OCI-LY3 (cell line): ENCODE data around the gene TREH.
A peak's percentile ranks its signal among the peaks of the same experiment; 100 is the strongest.

Experiments used
- H2AFZ ChIP-seq: fragments of 200-600, 300-600 bp; shearing (Covaris generic); 2 replicates; pipeline ENCODE4 v1.6.0; 2014; ENCODE audit warnings: antibody characterized with exemption, low read depth, low read length
- H3K27ac ChIP-seq: fragments of 200-600, 300-600 bp; sonication (generic); 2 replicates; pipeline ENCODE4 v1.5.1; 2014; ENCODE audit warnings: mild to moderate bottlenecking, low read length, moderate library complexity, mixed read lengths
- H3K27me3 ChIP-seq: fragments of 200-600, 300-600 bp; sonication (generic); 2 replicates; pipeline ENCODE4 v1.6.1; 2014; ENCODE audit warnings: low read depth, low read length, mixed read lengths
- H3K36me3 ChIP-seq: fragments of 200-600, 300-600 bp; sonication (generic); replicated peaks from 2 replicates; pipeline ENCODE3; 2014; ENCODE audit warnings: low read depth, low read length, mixed read lengths
- H3K4me1 ChIP-seq: fragments of 300-600, 200-600 bp; sonication (generic); 2 replicates; pipeline ENCODE4 v1.6.1; 2014; ENCODE audit warnings: low read length, mixed read lengths
- H3K4me2 ChIP-seq: fragments of 200-600, 300-600 bp; sonication (generic); 2 replicates; pipeline ENCODE4 v1.6.1; 2014; ENCODE audit warnings: low read length, mixed read lengths
- H3K4me3 ChIP-seq: fragments of 300-600, 200-600 bp; sonication (generic); 2 replicates; pipeline ENCODE4 v1.5.1; 2014; ENCODE audit warnings: antibody characterized with exemption, mild to moderate bottlenecking, low read length, moderate library complexity
- H3K79me2 ChIP-seq: fragments of 300-600, 200-600 bp; shearing (Covaris generic); 2 replicates; pipeline ENCODE4 v1.6.1; 2014; ENCODE audit warnings: mild to moderate bottlenecking, low read length, mixed read lengths
- H3K9ac ChIP-seq: fragments of 300-600, 200-600 bp; shearing (Covaris generic); 2 replicates; pipeline ENCODE4 v1.6.0; 2014; ENCODE audit warnings: mild to moderate bottlenecking, low read length, moderate library complexity
- H3K9me3 ChIP-seq: fragments of 200-600, 300-600 bp; shearing (Covaris generic); 2 replicates; pipeline ENCODE4 v1.6.1; 2014; ENCODE audit warnings: low read length, mixed read lengths; ENCODE audit not compliant: insufficient read depth
- H4K20me1 ChIP-seq: fragments of 200-600, 300-600 bp; sonication (generic); 2 replicates; pipeline ENCODE4 v1.6.1; 2016; ENCODE audit warnings: low read length, mixed read lengths; ENCODE audit not compliant: insufficient read depth
- EZH2phosphoT487 ChIP-seq: fragments of 200-600 bp; shearing (Covaris generic); IDR thresholded peaks from 2 replicates; pipeline ENCODE4 v1.6.1; 2018; ENCODE audit warnings: antibody characterized with exemption, mixed run types, low read depth
- TF ChIP-seq, protein P1 (sequence below): fragments of 200-600, 300-600 bp; sonication (generic); IDR thresholded peaks from 2 replicates; pipeline ENCODE4 v1.5.1; 2014; ENCODE audit warnings: antibody characterized with exemption, low read length, low read depth

The TREH gene

DNA sequence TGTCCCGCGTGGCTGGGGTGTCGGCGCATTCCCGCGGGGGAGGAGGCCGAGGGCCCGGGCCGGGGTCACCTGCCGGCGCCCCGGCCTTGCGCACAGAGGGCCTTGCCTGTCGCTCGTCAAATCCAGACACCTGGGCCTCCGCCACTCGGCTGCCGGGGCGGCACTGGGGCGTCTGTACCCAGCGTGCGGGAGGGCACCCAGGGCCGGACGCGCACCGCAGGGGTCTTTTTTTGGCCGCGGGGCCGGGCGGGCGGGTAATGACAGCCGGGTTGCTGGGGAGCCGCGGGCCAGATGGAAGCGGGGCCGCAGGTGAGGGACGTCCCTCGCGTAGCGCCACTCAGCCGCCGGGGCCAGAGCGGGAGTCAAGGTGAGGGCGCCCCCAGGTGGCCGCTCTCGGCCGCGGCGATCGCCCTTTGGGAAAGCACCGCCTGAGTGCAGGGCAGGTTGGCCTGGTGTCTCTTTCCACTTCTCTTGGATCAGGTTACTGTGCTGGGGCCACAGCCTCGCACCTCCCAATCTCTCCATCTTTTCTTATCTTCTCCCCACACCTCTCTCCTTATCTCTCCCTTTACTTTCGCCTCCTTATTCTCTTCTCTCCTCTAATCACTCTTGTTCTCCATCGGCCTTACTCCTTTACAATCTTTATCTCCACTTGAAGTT is 68.5 kb downstream of the TREH start:
- Histone ChIP-seq H3K4me3 (peak overlapping the region; percentile 91), H3K79me2 (no peaks in the 10 kb centered on the region), H3K9ac (no peak overlapping the region), H3K4me1 (peaks cover 25% of the 10 kb centered on the region), H3K36me3 (no peaks in the 10 kb centered on the region), H3K9me3 (no peaks in the 10 kb centered on the region), H3K27ac (no peak overlapping the region), H3K27me3 (peaks cover 22% of the 10 kb centered on the region), H4K20me1 (no peaks in the 10 kb centered on the region), H2AFZ (peak overlapping the region; percentile 82), H3K4me2 (peak overlapping the region; percentile 94)
- TF ChIP-seq, protein P1, sequence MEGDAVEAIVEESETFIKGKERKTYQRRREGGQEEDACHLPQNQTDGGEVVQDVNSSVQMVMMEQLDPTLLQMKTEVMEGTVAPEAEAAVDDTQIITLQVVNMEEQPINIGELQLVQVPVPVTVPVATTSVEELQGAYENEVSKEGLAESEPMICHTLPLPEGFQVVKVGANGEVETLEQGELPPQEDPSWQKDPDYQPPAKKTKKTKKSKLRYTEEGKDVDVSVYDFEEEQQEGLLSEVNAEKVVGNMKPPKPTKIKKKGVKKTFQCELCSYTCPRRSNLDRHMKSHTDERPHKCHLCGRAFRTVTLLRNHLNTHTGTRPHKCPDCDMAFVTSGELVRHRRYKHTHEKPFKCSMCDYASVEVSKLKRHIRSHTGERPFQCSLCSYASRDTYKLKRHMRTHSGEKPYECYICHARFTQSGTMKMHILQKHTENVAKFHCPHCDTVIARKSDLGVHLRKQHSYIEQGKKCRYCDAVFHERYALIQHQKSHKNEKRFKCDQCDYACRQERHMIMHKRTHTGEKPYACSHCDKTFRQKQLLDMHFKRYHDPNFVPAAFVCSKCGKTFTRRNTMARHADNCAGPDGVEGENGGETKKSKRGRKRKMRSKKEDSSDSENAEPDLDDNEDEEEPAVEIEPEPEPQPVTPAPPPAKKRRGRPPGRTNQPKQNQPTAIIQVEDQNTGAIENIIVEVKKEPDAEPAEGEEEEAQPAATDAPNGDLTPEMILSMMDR, result peak; percentile 56
- TF ChIP-seq EZH2phosphoT487, result no peak

DNA sequence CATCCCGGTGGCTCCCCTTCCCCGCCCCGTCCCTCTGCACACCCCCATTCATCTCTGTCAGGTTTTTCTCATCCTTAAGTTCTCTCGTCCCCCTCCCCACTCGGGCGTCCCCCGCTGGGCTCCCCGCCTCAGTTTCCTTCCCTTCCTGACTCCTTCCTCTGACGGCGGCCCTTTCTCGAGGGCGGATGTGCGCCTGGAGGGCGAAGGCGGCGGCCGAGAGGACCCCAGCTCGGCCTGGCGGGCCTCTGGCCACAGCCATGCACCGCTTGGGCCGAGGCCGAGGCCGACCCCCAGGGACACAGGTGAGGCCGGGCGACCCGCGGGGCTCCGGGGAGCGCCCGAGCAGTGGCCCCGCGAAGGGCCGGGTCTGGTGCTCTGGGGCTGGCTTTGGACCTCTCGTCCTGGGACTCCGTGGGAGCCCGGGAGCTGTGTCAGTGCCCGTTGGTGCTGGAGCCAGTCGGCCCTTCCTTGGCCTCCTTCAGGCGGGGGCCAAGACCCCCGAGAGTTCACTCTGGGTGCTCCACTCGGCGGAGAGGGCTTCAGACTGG is 69.2 kb downstream of the TREH start:
- Histone ChIP-seq H2AFZ (peak overlapping the region; percentile 36; the same call in 1 of the 2 replicates), H3K27ac (no peak overlapping the region), H3K36me3 (no peaks in the 10 kb centered on the region), H3K9me3 (no peaks in the 10 kb centered on the region), H3K79me2 (no peaks in the 10 kb centered on the region), H3K27me3 (peaks cover 22% of the 10 kb centered on the region), H3K4me2 (peak overlapping the region; percentile 94), H3K9ac (no peak overlapping the region), H4K20me1 (no peaks in the 10 kb centered on the region), H3K4me1 (peaks cover 25% of the 10 kb centered on the region), H3K4me3 (peak overlapping the region; percentile 91)
- TF ChIP-seq, protein P1, result no peak
- TF ChIP-seq EZH2phosphoT487, result no peak

DNA sequence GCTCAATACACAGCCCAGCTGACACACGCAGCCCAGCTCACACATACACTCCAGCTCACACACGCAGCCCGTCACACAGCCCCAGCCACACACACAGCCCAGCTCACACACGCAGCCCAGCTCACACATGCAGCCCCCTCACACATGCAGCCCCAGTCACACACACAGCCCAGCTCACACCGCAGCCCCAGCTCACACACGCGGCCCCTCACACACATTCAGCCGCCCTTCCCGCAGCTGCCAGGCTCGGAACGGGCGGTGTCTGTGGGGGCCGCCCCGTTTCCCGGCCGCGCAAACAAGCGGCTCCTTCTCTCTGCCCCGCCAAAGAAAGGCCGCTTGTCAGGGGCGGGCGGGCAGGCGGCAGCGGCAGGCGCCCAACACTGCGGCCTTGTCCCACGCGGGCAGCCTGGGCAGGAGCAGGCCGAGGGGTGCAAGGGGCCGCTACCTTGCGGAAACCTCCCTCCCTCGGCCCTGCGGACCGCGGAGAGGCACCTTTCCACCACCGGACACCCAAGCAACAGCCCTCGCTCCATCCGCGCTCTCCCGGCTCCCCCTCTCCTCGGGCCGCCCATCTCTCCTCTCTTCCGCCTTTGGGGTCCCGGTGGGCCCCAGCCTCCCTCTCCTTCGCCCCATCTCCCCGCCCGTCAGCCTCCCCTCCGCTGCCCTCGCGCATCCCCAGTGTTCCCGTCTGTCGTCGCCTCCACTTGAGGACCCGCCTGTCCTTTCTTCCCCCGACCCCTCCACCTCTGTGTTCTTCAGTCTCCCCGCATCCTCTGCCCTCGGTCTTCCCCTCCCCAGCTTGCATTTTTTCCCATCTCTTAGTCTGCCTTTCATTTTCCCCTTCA is 69.8 kb downstream of the TREH start:
- peaks cover 25% of the 10 kb centered on the region for H3K4me1 ChIP-seq
- H2AFZ ChIP-seq, result peak overlapping the region; percentile 36; the same call in 1 of the 2 replicates
- peak overlapping the region; percentile 94 for H3K4me2 ChIP-seq
- no peak overlapping the region for H3K27ac ChIP-seq
- no peaks in the 10 kb centered on the region for H4K20me1 ChIP-seq
- peak overlapping the region; percentile 91 for H3K4me3 ChIP-seq
- peaks cover 22% of the 10 kb centered on the region for H3K27me3 ChIP-seq
- TF ChIP-seq, protein P1, result no peak
- TF ChIP-seq EZH2phosphoT487, result no peak
- no peaks in the 10 kb centered on the region for H3K79me2 ChIP-seq
- no peak overlapping the region for H3K9ac ChIP-seq
- no peaks in the 10 kb centered on the region for H3K36me3 ChIP-seq
- H3K9me3 ChIP-seq, result no peaks in the 10 kb centered on the region
